ENCODE results near the gene CAMK2D. TPM values are rescaled to one million over a fixed set of nuclear protein-coding genes. Genes with fewer than 3 reads are reported as not detected.

CAMK2D gene
- total and polyA plus RNA-seq, 12 donors = 55.6 to 286 (median 221) TPM

DNA sequence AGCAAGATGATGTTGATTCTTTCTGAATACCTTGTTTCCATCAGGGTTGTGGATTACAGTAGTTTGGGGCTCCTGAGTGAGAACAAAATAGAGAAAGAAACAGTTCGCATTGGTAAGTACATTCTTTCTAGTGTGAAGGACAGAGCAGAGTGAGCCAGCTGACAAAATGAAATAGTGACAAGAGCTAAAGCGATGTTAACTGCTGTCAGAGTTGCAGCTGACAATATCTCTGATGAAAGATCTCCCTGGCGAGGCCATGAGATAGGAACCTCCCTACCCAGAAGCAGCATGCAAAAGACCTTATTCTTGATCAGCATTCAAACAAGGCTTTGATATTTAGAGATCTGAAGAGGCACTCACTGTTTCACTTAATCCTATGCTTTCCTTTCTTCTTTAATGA lies 258.6 kb downstream of the CAMK2D start:
- no peak overlapping the region for H3K4me3 ChIP-seq
- peaks cover 0 to 35% (median 4%) of the 10 kb centered on the region in 9 donors for H3K4me1 ChIP-seq
- no peak for DNase-seq
- H3K9me3 ChIP-seq = no peaks in the 10 kb centered on the region
- 42 to 73% methylated on average over 3 of the region's 3 CpGs for WGBS, 2 donors
- TF ChIP-seq, protein P1, sequence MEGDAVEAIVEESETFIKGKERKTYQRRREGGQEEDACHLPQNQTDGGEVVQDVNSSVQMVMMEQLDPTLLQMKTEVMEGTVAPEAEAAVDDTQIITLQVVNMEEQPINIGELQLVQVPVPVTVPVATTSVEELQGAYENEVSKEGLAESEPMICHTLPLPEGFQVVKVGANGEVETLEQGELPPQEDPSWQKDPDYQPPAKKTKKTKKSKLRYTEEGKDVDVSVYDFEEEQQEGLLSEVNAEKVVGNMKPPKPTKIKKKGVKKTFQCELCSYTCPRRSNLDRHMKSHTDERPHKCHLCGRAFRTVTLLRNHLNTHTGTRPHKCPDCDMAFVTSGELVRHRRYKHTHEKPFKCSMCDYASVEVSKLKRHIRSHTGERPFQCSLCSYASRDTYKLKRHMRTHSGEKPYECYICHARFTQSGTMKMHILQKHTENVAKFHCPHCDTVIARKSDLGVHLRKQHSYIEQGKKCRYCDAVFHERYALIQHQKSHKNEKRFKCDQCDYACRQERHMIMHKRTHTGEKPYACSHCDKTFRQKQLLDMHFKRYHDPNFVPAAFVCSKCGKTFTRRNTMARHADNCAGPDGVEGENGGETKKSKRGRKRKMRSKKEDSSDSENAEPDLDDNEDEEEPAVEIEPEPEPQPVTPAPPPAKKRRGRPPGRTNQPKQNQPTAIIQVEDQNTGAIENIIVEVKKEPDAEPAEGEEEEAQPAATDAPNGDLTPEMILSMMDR (IDR thresholded peaks at IDR 0.05) = no peak
- H3K27me3 ChIP-seq = no peaks in the 10 kb centered on the region
- peaks cover 0 to 69% (median 0%) of the 10 kb centered on the region in 9 donors for H3K36me3 ChIP-seq
- peak overlapping the region in 6 of 10 donors; percentile 1 to 62 (median 31) for H3K27ac ChIP-seq
- intact Hi-C loops (cut with DNase I) = no loop called here
- peak in 5 of 8 donors; percentile 23 to 64 (median 51) for ATAC-seq

DNA sequence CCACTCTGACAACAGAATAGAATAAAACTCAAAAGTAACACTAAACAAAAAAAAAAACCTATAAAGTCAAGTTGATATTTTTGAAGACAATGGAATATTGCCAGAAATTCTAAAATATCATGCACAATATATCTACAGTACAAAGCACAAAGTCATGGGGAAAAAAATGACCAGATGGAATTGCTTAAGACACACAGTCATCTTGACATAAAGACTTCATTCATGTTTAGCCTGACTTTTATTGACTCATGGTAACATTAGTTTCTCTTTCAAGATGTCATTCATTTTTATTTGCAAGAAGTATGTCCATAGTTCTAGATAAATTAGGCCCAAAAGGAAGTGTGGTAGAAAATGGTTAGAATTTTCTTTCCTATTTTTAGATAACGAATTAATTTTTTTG lies 259.1 kb downstream of the CAMK2D start:
- peak overlapping the region in 5 of 10 donors; percentile 18 to 62 (median 42) for H3K27ac ChIP-seq
- H3K27me3 ChIP-seq = no peaks in the 10 kb centered on the region
- intact Hi-C loops (cut with DNase I) = no loop called here
- 98% methylated on average over 1 of the region's 1 CpG for WGBS, 2 donors
- DNase-seq (no peak), ATAC-seq (no peak)
- no peaks in the 10 kb centered on the region for H3K9me3 ChIP-seq
- TF ChIP-seq, protein P1 (IDR thresholded peaks at IDR 0.05) = no peak
- no peak overlapping the region for H3K4me3 ChIP-seq
- H3K36me3 ChIP-seq = peaks cover 0 to 69% (median 0%) of the 10 kb centered on the region in 9 donors
- peaks cover 0 to 38% (median 4%) of the 10 kb centered on the region in 9 donors for H3K4me1 ChIP-seq

DNA sequence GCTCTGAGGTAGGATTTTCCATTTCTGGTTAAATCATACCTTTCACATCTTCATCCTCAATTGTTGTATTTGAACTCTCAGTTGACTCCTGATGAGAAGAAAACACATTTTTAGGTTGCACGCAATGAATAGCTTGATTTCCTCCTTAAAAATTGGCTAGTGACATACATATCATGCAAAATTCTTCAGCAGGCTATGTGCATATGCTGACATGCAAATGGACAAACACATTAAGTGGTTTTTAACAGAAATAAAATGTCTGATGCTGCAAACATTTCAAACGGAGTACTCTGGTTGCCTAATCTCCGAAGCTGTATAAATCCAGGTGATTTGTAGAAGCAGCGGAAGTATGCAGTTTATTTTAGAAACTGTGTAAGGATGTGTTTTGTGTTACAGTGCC lies 261.1 kb downstream of the CAMK2D start:
- Histone ChIP-seq H3K27ac (no peak overlapping the region), H3K27me3 (no peaks in the 10 kb centered on the region), H3K36me3 (peaks cover 0 to 71% (median 4%) of the 10 kb centered on the region in 9 donors), H3K4me3 (no peak overlapping the region), H3K9me3 (no peaks in the 10 kb centered on the region), H3K4me1 (peaks cover 0 to 43% (median 10%) of the 10 kb centered on the region in 9 donors)
- TF ChIP-seq, protein P1 (IDR thresholded peaks at IDR 0.05) = no peak
- ATAC-seq = no peak
- 94% methylated on average over 4 of the region's 4 CpGs for WGBS, 2 donors
- intact Hi-C loops (cut with DNase I) = no loop called here
- no peak for DNase-seq

DNA sequence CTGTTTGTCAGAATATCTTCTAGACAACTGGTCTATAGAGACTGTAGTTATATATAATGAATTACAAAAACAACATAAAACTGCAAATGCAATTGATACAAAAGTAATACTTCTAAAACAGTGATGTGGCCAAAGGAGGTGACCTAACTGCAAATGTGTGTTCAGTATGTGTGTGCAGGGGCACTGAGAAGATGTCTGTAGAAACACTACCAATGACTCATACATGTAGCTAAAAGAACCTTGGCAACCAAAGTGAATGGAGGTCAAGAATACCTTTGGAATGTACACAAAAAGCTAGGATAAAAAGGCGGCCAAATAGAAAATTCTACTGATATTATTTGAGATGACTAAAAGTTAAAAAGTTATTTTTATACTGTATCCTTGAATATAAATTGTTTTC lies 261.8 kb downstream of the CAMK2D start:
- Histone ChIP-seq H3K36me3 (peaks cover 0 to 71% (median 9%) of the 10 kb centered on the region in 9 donors), H3K9me3 (peaks cover 0 to 5% (median 0%) of the 10 kb centered on the region in 11 donors), H3K27me3 (no peaks in the 10 kb centered on the region), H3K4me3 (no peak overlapping the region), H3K27ac (peak overlapping the region in 1 of 10 donors; percentile 1), H3K4me1 (peaks cover 0 to 43% (median 10%) of the 10 kb centered on the region in 9 donors)
- TF ChIP-seq, protein P1 (IDR thresholded peaks at IDR 0.05) = no peak
- intact Hi-C loops (cut with DNase I) = no loop called here
- ATAC-seq (no peak), DNase-seq (no peak)
- 94 to 96% methylated on average over 1 of the region's 1 CpG for WGBS, 2 donors

Measured in heart right ventricle (tissue), 16 donors.